ENCODE results near the gene MYLK3. TPM values are rescaled to one million over a fixed set of nuclear protein-coding genes. Genes with fewer than 3 reads are reported as not detected.
A peak's percentile ranks its signal among the peaks of the same experiment; 100 is the strongest.

Gene MYLK3
- total RNA-seq, 2 experiments from 2014 or later: 0.38 TPM; not detected in 1

- TF ChIP-seq CTCF (IDR thresholded peaks at IDR 0.05): no peak
- CTCF ChIA-PET: no interaction called here
- H3K4me1 Mint-ChIP-seq (ENCODE audit: low read depth): no peaks in the 10 kb centered on the region
Measured at GRCh38 chr16:46693598-46693997, 54.5 kb downstream of the MYLK3 start.

GRCh38 chr16:46691726-46692125 lies 56.4 kb downstream of the MYLK3 start:
- Histone ChIP-seq H3K4me3 (ENCODE audit: low read length) (no peak overlapping the region), H3K9me3 (ENCODE audit: control insufficient read depth in 1 of 2, insufficient read depth in 1 of 2, low read length in 2 of 2) (no peaks in the 10 kb centered on the region), H3K4me1 (ENCODE audit: insufficient read depth, low read length) (peaks cover 23% of the 10 kb centered on the region), H3K27ac (ENCODE audit: low read depth in 1 of 2, low read length in 2 of 2) (no peak overlapping the region), H3K27me3 (ENCODE audit: control insufficient read depth in 1 of 2, insufficient read depth in 2 of 2, low read length in 2 of 2) (no peaks in the 10 kb centered on the region), H3K36me3 (ENCODE audit: insufficient read depth, low read length) (no peaks in the 10 kb centered on the region)
- no peaks in the 10 kb centered on the region for H3K9me3 Mint-ChIP-seq
- peaks cover 6% of the 10 kb centered on the region for H3K36me3 Mint-ChIP-seq (ENCODE audit: low read depth)
- no peak for TF ChIP-seq CTCF (IDR thresholded peaks at IDR 0.05)
- H3K27me3 Mint-ChIP-seq: no peaks in the 10 kb centered on the region
- ATAC-seq (ENCODE audit: poor library complexity) (no peak), DNase-seq (no peak)
- intact Hi-C loops (cut with DNase I, micrococcal nuclease): loop anchor here in 1 of 2 experiments (2.0 kb wide), 2 partner anchors 93 to 191 kb away; no protein-coding TSS in a partner anchor
- peaks cover 16% of the 10 kb centered on the region for H3K4me1 Mint-ChIP-seq (ENCODE audit: low read depth)
- ChIA-PET POLR2A (no interaction called here), CTCF (interaction anchor here (1.0 kb wide), 1 partner anchor 18 kb away, joined by 3 read pairs; no protein-coding TSS in a partner anchor)
- peak overlapping the region; percentile 69 for H3K27ac Mint-ChIP-seq
- peak overlapping the region; percentile 76 for H3K4me3 Mint-ChIP-seq

More at GRCh38 chr16:46693598-46693997, 54.5 kb downstream of the MYLK3 start:
- H3K36me3 ChIP-seq (ENCODE audit: insufficient read depth, low read length): no peaks in the 10 kb centered on the region
- H3K4me1 ChIP-seq (ENCODE audit: insufficient read depth, low read length): peaks cover 12% of the 10 kb centered on the region
- ATAC-seq (ENCODE audit: poor library complexity): no peak
- H3K4me3 ChIP-seq (ENCODE audit: low read length): no peak overlapping the region
- Mint-ChIP-seq H3K36me3 (ENCODE audit: low read depth) (peaks cover under 1% of the 10 kb centered on the region), H3K4me3 (no peak overlapping the region), H3K27me3 (no peaks in the 10 kb centered on the region), H3K27ac (no peak overlapping the region), H3K9me3 (no peaks in the 10 kb centered on the region)
- no peak for DNase-seq
- POLR2A ChIA-PET: interaction anchor here (1.2 kb wide), 1 partner anchor 191 kb away, joined by 3 read pairs; the partner anchor contains the start of gene GPT2
- no peak overlapping the region for H3K27ac ChIP-seq (ENCODE audit: low read depth in 1 of 2, low read length in 2 of 2)
- no peaks in the 10 kb centered on the region for H3K9me3 ChIP-seq (ENCODE audit: control insufficient read depth in 1 of 2, insufficient read depth in 1 of 2, low read length in 2 of 2)
- no peaks in the 10 kb centered on the region for H3K27me3 ChIP-seq (ENCODE audit: control insufficient read depth in 1 of 2, insufficient read depth in 2 of 2, low read length in 2 of 2)
- intact Hi-C loops (cut with DNase I, micrococcal nuclease): no loop called here

GRCh38 chr16:46690281-46691178 lies 57.6 kb downstream of the MYLK3 start:
- Histone ChIP-seq H3K9me3 (ENCODE audit: control insufficient read depth in 1 of 2, insufficient read depth in 1 of 2, low read length in 2 of 2) (no peaks in the 10 kb centered on the region), H3K27me3 (ENCODE audit: control insufficient read depth in 1 of 2, insufficient read depth in 2 of 2, low read length in 2 of 2) (no peaks in the 10 kb centered on the region), H3K36me3 (ENCODE audit: insufficient read depth, low read length) (no peaks in the 10 kb centered on the region), H3K27ac (ENCODE audit: low read depth in 1 of 2, low read length in 2 of 2) (peak overlapping the region; percentile 6 to 91), H3K4me1 (ENCODE audit: insufficient read depth, low read length) (peaks cover 23% of the 10 kb centered on the region), H3K4me3 (ENCODE audit: low read length) (peak overlapping the region; percentile 94)
- TF ChIP-seq CTCF (IDR thresholded peaks at IDR 0.05): no peak
- ChIA-PET POLR2A (interaction anchor here (1.2 to 1.5 kb wide), 2 partner anchors 99 to 140 kb away, joined by 3 to 6 read pairs; partner anchors contain the start of gene C16orf87), CTCF (interaction anchor here (2.4 kb wide), 1 partner anchor 17 kb away, joined by 8 read pairs; no protein-coding TSS in a partner anchor)
- ATAC-seq (ENCODE audit: poor library complexity): no peak
- H3K4me1 Mint-ChIP-seq (ENCODE audit: low read depth): peaks cover 24% of the 10 kb centered on the region
- no peaks in the 10 kb centered on the region for H3K27me3 Mint-ChIP-seq
- peaks cover 6% of the 10 kb centered on the region for H3K36me3 Mint-ChIP-seq (ENCODE audit: low read depth)
- intact Hi-C loops (cut with DNase I, micrococcal nuclease): loop anchor here in 1 of 2 experiments (2.0 kb wide), 2 partner anchors 94 to 192 kb away; no protein-coding TSS in a partner anchor
- peak overlapping the region; percentile 69 for H3K27ac Mint-ChIP-seq
- H3K4me3 Mint-ChIP-seq: peak overlapping the region; percentile 76
- no peaks in the 10 kb centered on the region for H3K9me3 Mint-ChIP-seq
- no peak for DNase-seq

All from CD4-positive, alpha-beta T cell (primary cell).